GOT3 (cell line): ENCODE data around the gene FABP1.

ENCODE experiments used
- DNase-seq: peaks from one replicate; lab custom pipeline; 2025; ENCODE audit warnings: mixed read lengths; lab: John Stamatoyannopoulos, UW

Gene FABP1

DNA sequence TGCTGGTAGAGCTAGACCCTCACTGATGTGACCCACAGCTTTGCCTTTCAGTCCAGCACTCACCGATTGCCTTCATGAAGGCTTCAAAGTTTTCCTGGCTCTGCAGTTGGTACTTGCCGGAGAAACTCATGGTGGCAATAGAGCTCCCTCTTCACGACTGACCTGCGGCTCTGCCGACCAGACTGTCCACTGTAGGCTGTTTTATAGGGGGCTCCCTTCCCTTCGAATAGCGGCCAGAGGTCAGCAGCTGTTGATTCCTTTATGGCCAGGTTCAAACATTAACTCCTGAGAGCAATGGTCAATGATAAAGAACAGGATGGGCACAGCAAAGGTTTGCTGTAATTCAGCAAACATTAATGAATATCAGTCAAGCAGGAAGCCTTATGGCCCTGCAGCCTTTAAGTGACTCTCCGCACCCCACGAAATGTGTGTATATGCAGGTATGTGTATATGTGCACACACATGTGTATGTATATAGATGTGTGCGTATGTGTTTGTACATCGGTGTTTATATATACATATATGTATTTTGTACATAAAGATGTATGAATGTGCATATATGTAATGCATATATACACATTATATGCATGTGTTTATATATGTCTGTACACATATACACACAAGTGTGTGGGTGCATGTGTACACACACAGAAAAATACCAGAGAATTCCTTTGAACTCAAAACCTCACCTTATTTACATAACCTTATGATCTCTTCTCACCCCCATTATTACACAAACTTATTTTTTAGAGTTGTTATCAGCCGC, at the start of gene FABP1:
Gene FABP1, minus strand, starts transcription at position 175 of the 766 bp plus-strand sequence. Its CDS starts 45 bp downstream, at position 130.
- DNase-seq = no peak

DNA sequence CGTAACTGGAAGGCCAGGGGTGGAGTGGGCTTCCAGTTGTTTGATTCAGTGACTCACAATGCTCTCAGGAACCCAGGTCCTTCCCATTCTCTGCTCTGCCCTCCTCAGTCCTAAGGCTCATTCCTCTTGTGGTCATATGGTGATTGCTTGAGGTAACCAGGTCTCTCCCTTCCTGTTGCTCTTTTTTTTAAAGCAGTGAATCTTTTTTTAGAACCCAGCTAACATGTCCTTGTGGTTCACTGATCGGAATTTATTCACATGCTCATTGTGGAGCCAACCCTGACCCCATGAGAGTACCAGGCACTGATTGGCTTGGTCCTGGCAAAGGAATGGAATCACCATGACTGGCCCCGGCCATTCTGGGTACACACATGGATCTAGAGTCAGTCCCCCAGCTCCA, 49.7 kb upstream of the FABP1 start:
- DNase-seq = no peak

- no peak for DNase-seq
Observed at GRCh38 chr2:88176352-88176984, 48.6 kb upstream of the FABP1 start.

- no peak for DNase-seq
Observed at GRCh38 chr2:88172882-88173281, 45.0 kb upstream of the FABP1 start.

- DNase-seq = no peak
Observed at GRCh38 chr2:88171966-88172365, 44.1 kb upstream of the FABP1 start.

- DNase-seq = no peak
Observed at GRCh38 chr2:88170472-88170892, 42.6 kb upstream of the FABP1 start.

- no peak for DNase-seq
Observed at GRCh38 chr2:88168386-88168785, 40.5 kb upstream of the FABP1 start.

DNA sequence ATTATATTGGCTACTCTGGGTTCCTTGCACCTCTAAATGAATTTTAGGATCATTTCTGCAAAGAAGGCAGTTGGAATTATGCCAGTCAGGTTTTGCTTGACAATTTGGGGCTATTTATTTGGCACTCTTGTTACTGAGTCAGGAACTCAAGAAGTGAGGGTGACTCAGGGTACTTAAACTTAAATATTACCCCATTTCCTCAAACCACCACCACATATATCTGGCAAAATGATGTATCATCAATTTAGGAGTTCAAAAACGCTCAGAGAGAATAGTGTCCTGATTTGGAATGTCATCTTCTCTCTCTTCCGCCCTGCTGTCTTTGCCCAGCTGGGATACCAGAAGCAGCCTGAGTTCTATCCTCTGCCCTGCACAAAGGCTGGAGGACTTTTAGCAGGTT, 39.9 kb upstream of the FABP1 start:
- no peak for DNase-seq

DNA sequence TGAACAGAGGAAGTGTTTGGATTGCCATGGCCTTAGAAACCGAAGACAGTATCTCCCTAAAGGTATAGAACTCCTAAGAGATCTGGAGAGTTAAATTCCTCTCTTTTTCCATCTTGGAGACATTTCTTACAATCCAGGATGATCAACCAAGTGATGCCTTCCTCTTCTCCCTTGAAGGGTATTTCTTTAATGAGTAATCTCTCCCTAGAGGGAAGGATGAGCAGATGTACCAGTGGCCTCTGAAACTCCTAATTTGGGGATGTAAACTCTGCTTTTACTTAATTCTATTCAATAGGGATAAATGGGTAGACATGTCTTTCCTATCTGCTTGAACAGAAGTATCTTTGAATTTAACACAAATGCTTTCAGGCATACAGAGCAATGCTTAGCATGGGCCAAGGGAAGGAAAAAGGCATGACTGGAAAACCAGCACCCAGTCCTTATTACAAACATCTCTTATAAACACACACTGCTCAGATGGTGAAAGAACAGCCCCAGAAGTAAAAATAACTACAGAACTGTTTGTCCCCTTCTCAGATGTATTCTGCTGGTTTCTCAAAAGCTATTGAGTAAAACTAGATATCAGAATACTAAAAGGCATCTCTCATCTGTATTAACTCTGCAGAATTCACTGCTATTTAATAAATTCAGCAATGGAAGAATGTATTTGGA, 37.6 kb upstream of the FABP1 start:
- DNase-seq = no peak

GRCh38 chr2:88161446-88162244, 33.8 kb upstream of the FABP1 start:
- no peak for DNase-seq

GRCh38 chr2:88160517-88160916, 32.7 kb upstream of the FABP1 start:
- no peak for DNase-seq

DNA sequence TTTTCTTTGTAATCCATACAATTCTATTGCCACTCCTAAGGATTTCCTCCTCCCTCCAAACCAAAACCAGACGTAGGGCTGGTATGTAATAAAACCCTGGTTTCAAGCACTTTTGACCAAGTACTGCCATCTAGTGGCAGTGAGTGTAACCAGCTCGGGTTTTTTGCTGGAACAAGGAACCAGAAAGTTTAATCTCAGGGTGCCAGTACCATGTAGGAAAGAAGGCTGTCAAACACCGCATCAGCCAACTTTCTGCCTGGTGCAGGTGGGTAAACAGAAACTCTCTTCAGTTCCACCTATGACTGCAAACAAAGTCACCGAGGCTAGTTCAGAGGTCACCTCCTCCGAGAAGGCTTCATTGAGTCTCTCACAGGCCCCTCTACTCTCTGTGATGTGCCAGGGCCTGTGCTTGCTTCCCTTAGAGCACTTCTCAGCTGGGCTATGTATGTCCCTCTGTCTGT, 32.1 kb upstream of the FABP1 start:
- DNase-seq = no peak

DNA sequence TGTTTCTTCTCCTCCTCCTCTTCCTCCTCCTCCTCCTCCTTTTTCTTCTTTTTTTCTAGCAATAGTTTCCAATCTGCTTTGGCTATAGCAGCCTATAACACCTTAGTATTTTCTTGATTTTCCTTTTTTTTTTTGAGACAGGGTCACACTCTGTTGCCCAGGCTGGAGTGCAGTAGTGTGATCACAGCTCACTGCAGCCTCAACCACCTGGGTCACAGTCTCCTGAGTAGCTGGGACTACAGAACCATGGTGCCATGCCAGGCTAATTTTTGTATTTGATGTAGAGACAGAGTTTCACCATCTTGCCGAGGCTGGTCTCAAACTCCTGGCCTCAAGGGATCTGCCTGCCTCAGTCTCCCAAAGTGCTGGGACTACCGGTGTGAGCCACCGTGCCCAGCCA, 31.6 kb upstream of the FABP1 start:
- DNase-seq = no peak

- no peak for DNase-seq
Observed at GRCh38 chr2:88148929-88149438, 21.1 kb upstream of the FABP1 start.

- no peak for DNase-seq
Observed at GRCh38 chr2:88147145-88147544, 19.3 kb upstream of the FABP1 start.

DNA sequence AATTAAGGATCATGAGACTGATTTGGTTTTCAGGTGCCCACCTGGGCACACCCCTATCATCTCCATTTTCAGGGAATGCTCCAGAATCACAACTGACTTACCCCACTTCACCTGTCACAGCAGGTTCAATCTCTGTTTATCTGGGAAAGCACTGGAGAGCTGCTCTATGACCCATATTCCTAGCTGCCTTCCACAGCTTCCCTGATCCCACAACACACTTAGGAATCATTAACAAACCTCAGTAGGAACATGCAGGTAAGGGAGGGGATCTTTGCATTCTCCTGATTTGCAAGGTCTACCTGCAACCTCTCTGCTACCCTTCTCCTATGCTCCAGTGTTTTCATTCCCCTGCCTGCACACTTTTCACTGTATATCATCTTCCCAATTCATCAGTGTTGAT, 18.7 kb upstream of the FABP1 start:
- DNase-seq = no peak

- DNase-seq = no peak
Observed at GRCh38 chr2:88144914-88145497, 17.1 kb upstream of the FABP1 start.

DNA sequence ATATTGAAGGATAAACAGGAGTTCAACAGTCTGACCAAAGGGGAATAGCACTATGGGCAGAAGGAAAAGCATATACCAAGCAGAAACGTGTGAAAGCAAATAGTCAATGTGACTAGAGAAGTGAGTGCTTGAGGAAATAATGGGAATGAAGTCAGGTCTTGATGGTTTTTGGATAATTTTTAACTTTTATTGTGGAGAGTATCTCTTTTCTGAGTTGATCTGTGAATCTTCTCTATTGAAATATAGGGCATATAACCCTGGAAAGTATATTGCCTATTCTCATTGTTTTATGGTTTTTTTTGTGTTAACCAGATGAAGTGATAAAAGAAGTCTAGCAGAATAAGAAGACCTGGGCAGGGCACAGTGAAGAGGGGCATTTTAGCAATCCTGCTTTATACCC, 16.4 kb upstream of the FABP1 start:
- DNase-seq = no peak

DNA sequence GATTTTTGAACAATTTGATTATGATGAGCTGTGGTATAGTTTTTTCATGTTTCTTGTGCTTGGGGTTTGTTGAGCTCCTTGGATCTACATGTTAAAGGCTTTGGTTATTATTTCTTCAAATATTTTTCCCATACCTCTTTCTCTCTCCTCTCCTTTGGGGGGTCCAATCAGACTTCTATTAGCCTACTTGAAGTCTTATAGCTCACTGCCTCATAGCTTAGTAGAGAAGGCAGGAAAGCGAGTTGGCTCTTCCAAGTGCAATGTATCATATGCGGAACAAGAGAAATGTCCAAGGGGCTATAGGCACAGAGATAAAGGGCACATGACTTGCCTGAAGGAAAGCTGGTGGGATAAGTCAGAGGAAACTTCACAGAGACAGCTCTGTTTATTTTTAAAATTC, 14.1 kb upstream of the FABP1 start:
- no peak for DNase-seq

- DNase-seq = no peak
Observed at GRCh38 chr2:88139804-88140203, 11.9 kb upstream of the FABP1 start.

DNA sequence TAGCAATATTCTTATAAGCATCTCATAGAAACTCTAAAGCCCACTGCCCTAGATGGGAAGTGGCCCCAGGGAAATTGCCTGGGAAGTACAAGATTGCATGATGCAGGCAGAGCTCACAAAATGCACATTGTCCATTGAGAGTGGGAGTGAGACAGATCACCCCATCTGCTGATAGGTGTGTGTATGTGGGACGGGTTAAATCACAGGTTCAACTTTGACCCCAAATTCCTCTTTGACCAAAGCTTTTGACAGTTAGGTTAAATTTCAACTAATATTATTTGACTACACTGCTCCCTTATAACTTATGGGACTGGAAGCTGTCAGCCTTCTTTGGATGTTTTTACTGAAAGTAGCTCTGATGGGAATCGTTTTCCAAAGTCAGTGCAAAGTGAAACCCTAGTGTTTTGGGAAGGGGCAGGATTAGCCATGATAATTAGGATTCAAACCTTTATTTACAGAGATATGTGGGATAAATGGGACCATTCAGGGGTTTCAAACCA, 11.4 kb upstream of the FABP1 start:
- DNase-seq = no peak
